K562 (cell line): ENCODE results near the gene MALAT1. TPM values are rescaled to one million over a fixed set of nuclear protein-coding genes. Genes with fewer than 3 reads are reported as not detected.

Experiments
- BRD9 ChIP-seq: fragments of 450-650 bp; IDR thresholded peaks from 2 replicates; pipeline ENCODE4 v1.6.1; 2018; ENCODE audit warnings: low read depth; ENCODE audit not compliant: partially characterized antibody
- CAMTA2 ChIP-seq: fragments of 250-450 bp; sonication (Bioruptor Pico); conservative IDR thresholded peaks from 2 replicates; pipeline ENCODE4 v1.5.1; 2022
- CBX2 ChIP-seq: fragments of 200-600 bp; sonication (generic); IDR thresholded peaks from one replicate; pipeline ENCODE4 v1.6.1; 2012; ENCODE audit warnings: mild to moderate bottlenecking, low read length, inconsistent platforms; ENCODE audit not compliant: insufficient read depth, poor library complexity, severe bottlenecking
- DPF2 ChIP-seq: fragments of 450-650 bp; IDR thresholded peaks from 2 replicates; pipeline ENCODE4 v1.6.1; 2016
- HNRNPLL ChIP-seq: fragments of 200-400 bp; formaldehyde crosslinking; IDR thresholded peaks from 2 replicates; pipeline ENCODE4 v1.6.1; 2017; ENCODE audit warnings: low read length, low read depth, mild to moderate bottlenecking; ENCODE audit not compliant: poor library complexity, severe bottlenecking
- KDM1A ChIP-seq, 2 experiments: fragments of 450-650 bp; IDR thresholded peaks; 2 replicates each; pipeline ENCODE4 v1.6.1; 2016; ENCODE audit warnings: mild to moderate bottlenecking in 2 of 2
- KLF6 ChIP-seq: fragments of 250-450 bp; sonication (Bioruptor Pico); IDR thresholded peaks from 2 replicates; pipeline ENCODE4 v1.4.0; 2020; ENCODE audit warnings: mild to moderate bottlenecking, moderate library complexity, borderline replicate concordance
- PHF8 ChIP-seq: fragments of 200-600 bp; sonication (generic); IDR thresholded peaks from 2 replicates; pipeline ENCODE4 v1.6.1; 2012; ENCODE audit warnings: mixed run types, mild to moderate bottlenecking, inconsistent platforms, low read length, moderate library complexity, borderline replicate concordance
- PREB ChIP-seq: sonication (generic); formaldehyde crosslinking; IDR thresholded peaks from 2 replicates; pipeline ENCODE4 v1.8.1; 2023; ENCODE audit warnings: mild to moderate bottlenecking, missing genetic modification reagents
- RBBP5 ChIP-seq: fragments of 200-600 bp; sonication (generic); IDR thresholded peaks from 2 replicates; pipeline ENCODE4 v1.6.1; 2012; ENCODE audit warnings: borderline replicate concordance, mild to moderate bottlenecking, low read length, control low read depth, inconsistent platforms; ENCODE audit not compliant: insufficient read depth, poor library complexity, severe bottlenecking
- RERE ChIP-seq: sonication (generic); formaldehyde crosslinking; IDR thresholded peaks from 2 replicates; pipeline ENCODE4 v1.8.0; 2023; ENCODE audit warnings: missing genetic modification reagents, mild to moderate bottlenecking, borderline replicate concordance
- UBTF ChIP-seq, 2 experiments: IDR thresholded peaks; 2 replicates each; pipeline ENCODE4 v1.6.1; 2012; ENCODE audit warnings: improper control_type of control experiment in 2 of 2, low read depth in 2 of 2, low read length in 2 of 2, borderline replicate concordance in 1 of 2
- ZFX ChIP-seq: sonication (generic); formaldehyde crosslinking; IDR thresholded peaks from 2 replicates; pipeline ENCODE4 v1.8.0; 2022; ENCODE audit warnings: mild to moderate bottlenecking, missing genetic modification reagents, moderate library complexity
- ZKSCAN8 ChIP-seq: fragments of 200-800 bp; sonication (Bioruptor generic); IDR thresholded peaks from 2 replicates; pipeline ENCODE4 v1.6.1; 2016; ENCODE audit warnings: missing genetic modification characterization, missing compliant biosample characterization
- ZNF589 ChIP-seq: fragments of 200-800 bp; sonication (Bioruptor generic); IDR thresholded peaks from 2 replicates; pipeline ENCODE4 v1.6.1; 2016; ENCODE audit warnings: low read depth, missing genetic modification characterization, missing compliant biosample characterization
- polyA plus RNA-seq, 8 experiments: library from polyadenylated mRNA; depleted of rRNA in 4 of 8; stranded (reverse) in 5 of 8; unstranded in 3 of 8; fragments of >200 nt; fragmentation: Nextera tagmentation in 2 of 8; fragmentation: Illumina TruSeq in 1 of 8; extraction: Ambion mirVana in 2 of 8; extraction: Trizol in 1 of 8; gene quantifications; 2 replicates each; pipeline versions ENCODE4 v1.2.1 to v1.2.3, GENCODE V29; 2011 to 2014; ENCODE audit warnings: inconsistent platforms in 1 of 8, missing spikeins in 1 of 8
- total RNA-seq, 7 experiments: library from RNA; depleted of rRNA in 6 of 7; stranded (reverse); fragments of >200 nt in 6 of 7; fragmentation: Illumina TruSeq in 2 of 7; extraction: Trizol in 2 of 7; gene quantifications; 2 replicates each; pipeline versions ENCODE4 v1.2.1 to v1.2.3, GENCODE V29; 2011 to 2021; ENCODE audit warnings: low replicate concordance in 1 of 7

MALAT1 gene
- total and polyA plus RNA-seq, 9 of the 15 experiments (the other 6 are each of a cell fraction or from before 2014, with no cell fraction given), result 363 to 8,715 (median 2,351) TPM

- TF ChIP-seq RERE (CRISPR knock-in tag), result no peak
- TF ChIP-seq ZNF589 (CRISPR knock-in tag), result peak; percentile 22; the same call in 1 of the 2 replicates
- TF ChIP-seq DPF2, result no peak; the same call in 1 of the 2 replicates
- 0 out of 2 replicates have a peak, but pooled peaks have one; percentile 20 for TF ChIP-seq ZKSCAN8 (CRISPR knock-in tag)
- 0 out of 2 replicates have a peak, but pooled peaks have one; percentile 10 for TF ChIP-seq KLF6
- TF ChIP-seq ZFX (CRISPR knock-in tag), result peak; percentile 20; the same call in 1 of the 2 replicates
- peak; percentile 93 for TF ChIP-seq HNRNPLL
- TF ChIP-seq BRD9, result peak; percentile 9
- no peak for TF ChIP-seq KDM1A (IDR thresholded peaks at IDR 0.05)
- TF ChIP-seq RBBP5, result peak; percentile 16
- TF ChIP-seq CAMTA2 (CRISPR knock-in tag), result 0 out of 2 replicates have a peak, but pooled peaks have one; percentile 41
- no peak for TF ChIP-seq UBTF (IDR thresholded peaks at IDR 0.05; ENCODE audit: borderline replicate concordance in 1 of 2, low read depth in 2 of 2, low read length in 2 of 2)
- 0 out of 2 replicates have a peak, but pooled peaks have one; percentile 11 for TF ChIP-seq PREB (CRISPR knock-in tag)
- TF ChIP-seq PHF8, result no peak
- TF ChIP-seq CBX2, result no peak
These were observed 5.3 kb upstream of the MALAT1 start (continued) for GRCh38 chr11:65493367-65494176.
